GM19324 (cell line): ENCODE results near the gene DUSP12.
"Not testable (repeated sequence)": the region's sequence is repeated elsewhere in the genome, so short reads cannot be mapped to it uniquely, and the experiment has no call there.

ENCODE experiments used
- ATAC-seq: cut with Tn5 transposase; IDR thresholded peaks from one replicate; pipeline ENCODE4 v1.9.1; 2021; ENCODE audit warnings: mild to moderate bottlenecking, moderate library complexity; ENCODE audit not compliant: unreplicated experiment, low FRiP score

Gene DUSP12, protein sequence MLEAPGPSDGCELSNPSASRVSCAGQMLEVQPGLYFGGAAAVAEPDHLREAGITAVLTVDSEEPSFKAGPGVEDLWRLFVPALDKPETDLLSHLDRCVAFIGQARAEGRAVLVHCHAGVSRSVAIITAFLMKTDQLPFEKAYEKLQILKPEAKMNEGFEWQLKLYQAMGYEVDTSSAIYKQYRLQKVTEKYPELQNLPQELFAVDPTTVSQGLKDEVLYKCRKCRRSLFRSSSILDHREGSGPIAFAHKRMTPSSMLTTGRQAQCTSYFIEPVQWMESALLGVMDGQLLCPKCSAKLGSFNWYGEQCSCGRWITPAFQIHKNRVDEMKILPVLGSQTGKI

DNA sequence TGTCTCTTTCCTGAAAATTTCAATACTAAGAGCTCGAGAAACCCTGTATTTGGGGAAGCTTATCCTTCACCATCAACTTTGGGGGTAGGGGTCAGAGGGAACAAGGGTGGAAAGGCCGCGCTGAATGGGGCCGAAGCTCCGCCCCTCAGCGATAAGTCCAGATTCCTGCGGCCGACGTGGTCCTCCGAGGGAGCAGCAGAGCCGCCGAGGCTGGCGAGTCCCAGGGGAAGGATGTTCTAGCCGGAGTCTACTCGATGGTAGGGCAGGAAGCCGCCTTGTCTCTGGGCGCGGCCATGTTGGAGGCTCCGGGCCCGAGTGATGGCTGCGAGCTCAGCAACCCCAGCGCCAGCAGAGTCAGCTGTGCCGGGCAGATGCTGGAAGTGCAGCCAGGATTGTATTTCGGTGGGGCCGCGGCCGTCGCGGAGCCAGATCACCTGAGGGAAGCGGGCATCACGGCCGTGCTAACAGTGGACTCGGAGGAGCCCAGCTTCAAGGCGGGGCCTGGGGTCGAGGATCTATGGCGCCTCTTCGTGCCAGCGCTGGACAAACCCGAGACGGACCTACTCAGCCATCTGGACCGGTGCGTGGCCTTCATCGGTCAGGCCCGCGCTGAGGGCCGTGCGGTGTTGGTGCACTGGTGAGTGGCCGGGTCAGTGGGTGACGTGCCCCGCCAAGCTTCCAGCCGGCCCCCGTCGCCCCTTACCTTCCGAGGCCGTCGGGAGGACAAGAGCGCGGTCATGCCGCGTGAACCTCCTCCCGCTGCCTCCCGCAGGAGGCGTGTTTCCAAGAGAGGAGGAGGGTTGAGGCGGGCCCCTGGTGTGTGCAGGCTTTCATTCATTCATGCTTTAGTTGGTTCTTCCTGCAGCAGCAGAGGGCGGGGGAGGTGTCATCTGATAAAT is at the start of gene DUSP12:
Gene DUSP12, plus strand, starts transcription at position 278 of the 899 bp plus-strand sequence. Its CDS starts 16 bp downstream, at position 294.
- peak; percentile 93 for ATAC-seq

DNA sequence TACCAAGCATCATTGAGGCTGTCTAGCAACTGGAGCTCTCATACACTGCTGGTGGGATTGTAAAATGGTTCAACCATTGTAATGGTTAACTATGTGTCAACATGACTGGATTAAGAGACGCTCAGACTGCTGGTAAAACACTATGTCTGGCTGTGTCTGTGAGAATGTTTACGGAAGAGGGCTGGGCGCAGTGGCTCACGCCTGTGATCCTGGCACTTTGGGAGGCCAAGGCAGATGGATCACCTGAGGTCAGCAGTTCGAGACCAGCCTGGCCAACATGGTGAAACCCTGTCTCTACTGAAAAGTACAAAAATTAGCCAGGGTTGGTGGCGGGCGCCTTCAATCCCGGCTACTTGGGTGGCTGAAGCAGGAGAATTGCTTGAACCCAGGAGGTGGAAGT is 47.3 kb upstream of the DUSP12 start:
- ATAC-seq, result no peak

GRCh38 chr1:161705537-161705936 is 44.0 kb upstream of the DUSP12 start:
- no peak for ATAC-seq

DNA sequence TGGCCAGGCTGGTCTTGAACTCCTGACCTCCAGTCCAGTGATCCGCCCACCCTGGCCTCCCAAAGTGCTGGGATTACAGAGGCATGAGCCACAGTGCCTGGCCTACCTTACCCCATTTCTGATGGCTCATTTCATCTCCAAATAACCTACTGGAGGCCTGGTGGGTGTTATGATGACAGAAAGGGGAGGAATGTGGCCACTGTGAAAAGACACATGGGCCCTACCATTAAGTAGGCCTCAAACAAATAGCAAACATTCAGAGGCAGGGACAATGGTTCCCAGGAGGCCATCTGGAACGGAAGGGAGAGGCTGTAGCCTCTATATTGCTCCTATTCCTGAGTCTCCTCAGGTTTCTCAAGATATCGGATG is 43.5 kb upstream of the DUSP12 start:
- ATAC-seq, result no peak

GRCh38 chr1:161706482-161707347 is 42.9 kb upstream of the DUSP12 start, which contains the start of gene FCRLA:
Gene FCRLA (plus strand): TSS chr1:161707229. CDS start chr1:161707265, 36 bp downstream.
- ATAC-seq, result peak; percentile 58

- ATAC-seq, result no peak
Measured at GRCh38 chr1:161707503-161707902, 42.1 kb upstream of the DUSP12 start.

DNA sequence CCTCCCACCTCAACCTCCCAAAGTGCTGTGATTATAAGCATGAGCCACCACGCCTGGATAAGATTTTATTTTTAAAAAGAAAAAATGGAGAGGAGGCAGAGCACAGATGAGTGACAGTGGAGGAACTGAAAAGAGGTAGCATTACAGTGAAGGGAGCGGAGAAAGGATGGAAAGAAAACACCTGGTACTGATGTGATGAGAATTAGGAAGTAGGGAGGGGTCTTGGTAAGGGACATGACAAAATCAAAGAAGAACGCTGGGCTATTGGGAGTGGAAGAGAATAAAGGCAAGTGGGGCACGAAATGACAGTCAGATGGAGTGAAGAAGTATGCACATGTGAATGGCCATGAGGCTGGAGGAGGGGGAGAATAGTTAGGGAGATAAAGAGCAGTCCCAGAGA is 40.2 kb upstream of the DUSP12 start:
- ATAC-seq, result no peak

DNA sequence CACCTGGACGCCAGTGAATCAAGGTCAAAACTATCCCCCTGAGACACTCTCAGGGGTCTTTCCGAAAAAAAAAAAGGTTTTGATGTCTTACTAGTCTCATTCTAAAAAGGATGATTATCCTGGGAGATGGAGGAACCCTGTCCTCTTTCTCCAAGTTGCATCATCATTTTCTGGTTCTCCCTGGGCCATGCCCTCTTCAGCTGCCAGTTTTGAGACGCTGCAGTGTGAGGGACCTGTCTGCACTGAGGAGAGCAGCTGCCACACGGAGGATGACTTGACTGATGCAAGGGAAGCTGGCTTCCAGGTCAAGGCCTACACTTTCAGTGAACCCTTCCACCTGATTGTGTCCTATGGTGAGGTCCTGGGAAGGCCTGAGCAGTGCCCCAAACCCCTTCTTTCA is 39.0 kb upstream of the DUSP12 start:
- no peak for ATAC-seq

DNA sequence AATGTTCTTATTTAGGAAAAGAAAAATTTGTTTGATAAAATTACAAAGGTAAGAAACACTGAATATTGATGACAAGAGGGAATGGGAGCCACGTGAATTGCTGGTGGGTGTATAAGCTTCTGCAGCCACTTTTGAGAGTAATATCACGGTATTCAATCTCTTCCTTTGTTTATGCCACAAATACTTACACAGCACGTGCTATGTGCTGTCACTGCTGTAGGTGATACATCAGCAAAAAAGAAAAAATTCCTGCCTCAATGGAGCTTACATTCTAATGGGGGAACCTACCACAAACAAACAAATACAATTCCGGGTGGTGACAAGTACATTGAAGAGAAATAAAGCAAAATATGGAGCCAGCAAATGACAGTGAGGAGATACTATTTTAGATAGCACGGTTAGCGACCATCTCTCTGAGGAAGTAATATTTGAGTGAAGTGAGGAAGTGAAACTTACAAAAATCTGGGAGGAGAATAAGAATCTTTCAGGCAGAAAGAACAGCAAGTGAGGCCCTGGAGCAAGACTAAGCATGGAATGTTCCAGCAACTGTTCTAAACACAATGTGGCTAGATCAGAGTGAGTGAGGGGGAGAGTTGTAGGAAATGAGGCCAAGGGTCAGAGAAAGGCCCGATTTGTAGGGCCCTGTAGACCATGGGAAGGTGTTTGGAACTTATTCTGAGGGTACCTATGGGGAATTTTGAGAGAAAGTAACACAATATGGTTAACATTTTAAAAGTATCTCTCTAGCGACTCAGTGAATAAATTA is 30.8 kb upstream of the DUSP12 start:
- peak; percentile 51 for ATAC-seq

GRCh38 chr1:161719325-161719611 is 30.3 kb upstream of the DUSP12 start:
- ATAC-seq, result peak; percentile 26

GRCh38 chr1:161720422-161720821 is 29.2 kb upstream of the DUSP12 start:
- ATAC-seq, result no peak

DNA sequence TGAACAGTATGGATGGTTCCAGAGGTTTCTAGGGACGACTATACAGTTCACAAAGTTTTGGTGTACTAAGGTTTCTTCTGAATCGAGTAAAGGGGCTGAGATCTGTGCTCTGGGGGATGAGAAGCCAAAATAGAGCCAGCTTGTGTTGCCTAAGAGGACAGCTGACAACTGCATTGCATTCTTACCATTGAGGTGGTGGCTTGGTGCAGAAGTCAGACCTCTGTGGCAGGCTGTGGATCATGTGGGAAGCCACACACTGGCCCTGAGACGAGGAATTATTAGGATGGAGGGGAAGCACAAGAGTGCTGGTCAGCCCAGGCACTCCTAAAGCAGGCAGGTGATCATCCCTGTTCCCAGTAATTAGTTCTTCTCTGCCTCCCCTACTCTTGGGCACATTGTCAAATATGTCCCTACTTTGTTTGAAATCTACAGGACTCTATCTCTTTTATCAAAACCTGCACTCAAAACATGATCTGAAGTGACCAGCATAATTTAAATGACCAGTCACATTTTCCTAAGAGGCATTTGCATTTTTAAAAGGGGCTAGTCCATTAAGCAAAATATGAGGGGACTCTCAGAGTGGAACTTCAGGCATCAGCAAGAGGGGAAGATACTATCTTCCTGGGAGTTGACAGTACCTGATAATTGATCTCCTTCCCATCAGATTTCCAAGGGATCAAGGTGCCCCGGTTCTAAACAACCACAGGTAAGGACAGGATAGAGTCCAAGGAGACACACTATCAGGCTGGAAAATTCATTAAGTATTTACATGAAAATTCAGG is 28.4 kb upstream of the DUSP12 start, which contains the start of gene FCRLB:
Gene FCRLB, plus strand, starts transcription at position 589 of the 782 bp plus-strand sequence. CDS start 1,129 bp downstream, outside the sequence.
- no peak for ATAC-seq

GRCh38 chr1:161721738-161722343 is 27.7 kb upstream of the DUSP12 start:
- ATAC-seq, result no peak

DNA sequence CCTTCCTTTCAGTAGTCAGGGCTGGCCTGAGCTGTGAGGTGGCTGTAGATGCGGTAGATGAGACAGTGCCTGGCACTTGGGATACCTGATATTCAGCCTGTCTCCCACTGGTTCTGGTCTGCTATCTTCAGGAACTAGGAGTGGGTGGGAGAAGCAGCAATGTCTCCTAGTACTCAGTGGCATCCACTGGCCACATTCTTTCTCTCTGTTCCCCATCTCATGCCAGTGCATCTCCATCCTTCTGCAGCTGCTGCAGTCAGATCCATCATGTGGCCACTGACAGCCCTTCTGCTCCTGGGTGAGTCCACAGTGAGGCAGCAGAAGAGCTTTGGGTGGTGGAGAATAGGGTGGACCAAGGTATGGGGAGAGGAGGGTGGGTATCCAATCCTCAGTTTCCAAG is 27.2 kb upstream of the DUSP12 start:
- ATAC-seq, result no peak

DNA sequence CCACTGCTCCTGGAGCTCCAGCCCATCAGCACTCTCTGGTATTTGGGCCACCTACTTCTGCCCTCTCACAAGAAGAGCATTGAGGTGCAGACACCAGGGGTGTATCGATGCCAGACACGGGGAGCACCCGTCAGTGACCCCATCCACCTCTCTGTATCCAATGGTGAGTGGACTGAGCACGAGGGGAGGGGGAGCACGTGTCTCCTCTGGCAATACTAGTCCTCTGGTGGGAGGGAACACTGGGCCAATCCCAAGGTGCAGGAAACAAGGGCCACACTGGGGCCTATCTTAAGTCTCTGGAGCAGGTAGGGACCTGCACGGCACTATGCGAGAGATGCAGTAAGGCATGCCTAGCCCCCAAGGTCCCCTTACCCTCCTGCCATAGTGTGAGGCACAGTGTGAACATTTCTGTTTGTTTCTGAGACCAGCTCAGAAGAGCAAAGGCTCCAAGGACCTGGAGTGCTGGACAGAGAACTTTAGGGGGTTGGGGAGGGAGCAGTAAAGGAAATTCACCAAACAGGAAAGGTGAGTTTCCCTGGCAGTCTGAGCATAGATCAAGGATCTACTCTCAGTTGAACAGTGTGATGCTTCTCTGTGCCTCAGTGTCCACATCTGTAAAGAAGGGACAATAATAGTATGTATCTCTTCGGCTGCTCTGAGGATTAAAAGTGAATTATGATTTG is 26.0 kb upstream of the DUSP12 start:
- ATAC-seq, result no peak

DNA sequence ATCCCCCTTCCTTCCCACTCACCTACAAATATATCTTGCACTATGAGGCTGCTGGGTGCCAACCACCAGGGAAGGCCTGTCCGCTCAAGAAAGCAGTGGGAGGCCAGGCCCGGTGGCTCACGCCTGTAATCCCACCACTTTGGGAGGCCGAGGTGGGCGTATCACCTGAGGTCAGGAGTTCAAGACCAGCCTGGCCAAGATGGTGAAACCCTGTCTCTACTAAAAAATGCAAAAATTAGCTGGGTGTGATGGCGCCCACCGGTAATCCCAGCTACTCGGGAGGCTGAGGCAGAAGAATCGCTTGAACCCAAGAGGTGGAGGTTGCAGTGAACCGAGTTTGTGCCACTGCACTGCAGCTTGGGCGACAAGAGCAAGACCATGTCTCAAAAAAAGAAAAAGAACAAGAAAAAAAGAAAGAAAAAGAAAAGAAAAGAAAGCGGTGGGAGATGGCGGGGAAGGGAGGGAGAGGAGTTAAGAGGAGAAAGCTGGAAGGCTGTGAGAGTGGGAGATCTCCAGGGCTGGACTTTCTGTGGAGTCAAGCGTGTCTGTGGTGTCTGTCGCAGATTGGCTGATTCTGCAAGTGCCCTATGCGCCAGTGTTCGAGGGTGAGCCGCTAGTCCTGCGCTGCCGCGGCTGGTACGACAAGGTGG is 24.2 kb upstream of the DUSP12 start:
- not testable (repeated sequence) for ATAC-seq

DNA sequence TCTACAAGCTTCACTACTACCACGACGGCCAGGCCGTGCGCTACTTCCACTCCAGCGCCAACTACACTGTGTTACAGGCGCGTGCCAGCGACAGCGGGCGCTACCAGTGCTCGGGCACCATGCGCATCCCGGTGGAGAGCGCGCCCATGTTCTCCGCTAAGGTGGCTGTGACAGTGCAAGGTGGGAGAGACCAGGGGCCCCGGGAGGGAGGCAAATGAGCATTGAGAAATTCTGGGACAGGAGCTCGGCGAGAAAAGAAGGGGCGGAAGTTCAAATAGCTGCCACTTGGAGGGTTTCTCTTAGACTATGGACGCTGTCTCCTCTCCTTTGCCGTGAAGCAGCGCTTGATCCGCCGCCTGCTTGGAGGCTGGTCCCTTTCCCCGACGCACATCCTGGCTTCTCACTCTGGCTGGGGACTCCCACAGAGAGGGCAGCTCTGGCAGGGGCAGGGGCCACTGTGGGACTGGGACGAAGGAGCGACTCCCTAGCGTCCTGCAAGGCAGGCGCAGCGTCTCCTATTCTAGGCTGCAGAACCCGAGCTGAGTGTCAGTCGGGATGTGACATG is 23.6 kb upstream of the DUSP12 start:
- ATAC-seq, result peak; percentile 23
